HFF-Myc (cell line): ENCODE measurements around the gene CACNA1C.

Experiments used
- DNase-seq: peaks from one replicate; pipeline ENCODE4 v3.0.0-alpha.2; 2011; ENCODE audit warnings: low read depth; ENCODE audit errors: extremely low read depth
- H3K4me3 ChIP-seq: replicated peaks from 2 replicates; pipeline ENCODE4 v1.5.1; 2011; ENCODE audit warnings: low read depth, mild to moderate bottlenecking, control low read depth, low read length
- TF ChIP-seq, protein P1 (sequence below): IDR thresholded peaks from 2 replicates; pipeline ENCODE4 v1.5.1; 2012; ENCODE audit warnings: mild to moderate bottlenecking, low read depth, low read length, control low read depth; ENCODE audit errors: missing control alignments

The CACNA1C gene

DNA sequence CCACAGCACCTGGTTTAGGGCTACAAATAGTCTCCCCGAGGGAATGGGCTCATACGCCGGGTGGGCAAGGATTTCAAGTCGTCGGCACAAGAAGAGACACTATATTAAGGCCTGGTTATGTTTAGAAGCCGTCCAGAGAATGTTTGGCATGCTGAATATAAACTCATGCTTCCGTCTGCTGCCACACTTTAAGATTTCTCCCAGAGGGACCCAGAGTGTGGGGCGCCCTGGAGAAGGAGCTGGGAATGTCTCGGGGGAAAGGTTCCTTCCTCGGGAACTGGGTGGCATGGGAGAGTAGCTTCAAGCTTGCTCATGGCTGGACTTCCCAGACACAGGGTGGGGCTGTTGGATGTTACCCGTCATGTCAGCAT lies 295.7 kb downstream of the CACNA1C start:
- DNase-seq, result no peak
- H3K4me3 ChIP-seq, result no peak overlapping the region
- TF ChIP-seq, protein P1, sequence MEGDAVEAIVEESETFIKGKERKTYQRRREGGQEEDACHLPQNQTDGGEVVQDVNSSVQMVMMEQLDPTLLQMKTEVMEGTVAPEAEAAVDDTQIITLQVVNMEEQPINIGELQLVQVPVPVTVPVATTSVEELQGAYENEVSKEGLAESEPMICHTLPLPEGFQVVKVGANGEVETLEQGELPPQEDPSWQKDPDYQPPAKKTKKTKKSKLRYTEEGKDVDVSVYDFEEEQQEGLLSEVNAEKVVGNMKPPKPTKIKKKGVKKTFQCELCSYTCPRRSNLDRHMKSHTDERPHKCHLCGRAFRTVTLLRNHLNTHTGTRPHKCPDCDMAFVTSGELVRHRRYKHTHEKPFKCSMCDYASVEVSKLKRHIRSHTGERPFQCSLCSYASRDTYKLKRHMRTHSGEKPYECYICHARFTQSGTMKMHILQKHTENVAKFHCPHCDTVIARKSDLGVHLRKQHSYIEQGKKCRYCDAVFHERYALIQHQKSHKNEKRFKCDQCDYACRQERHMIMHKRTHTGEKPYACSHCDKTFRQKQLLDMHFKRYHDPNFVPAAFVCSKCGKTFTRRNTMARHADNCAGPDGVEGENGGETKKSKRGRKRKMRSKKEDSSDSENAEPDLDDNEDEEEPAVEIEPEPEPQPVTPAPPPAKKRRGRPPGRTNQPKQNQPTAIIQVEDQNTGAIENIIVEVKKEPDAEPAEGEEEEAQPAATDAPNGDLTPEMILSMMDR, result no peak

DNA sequence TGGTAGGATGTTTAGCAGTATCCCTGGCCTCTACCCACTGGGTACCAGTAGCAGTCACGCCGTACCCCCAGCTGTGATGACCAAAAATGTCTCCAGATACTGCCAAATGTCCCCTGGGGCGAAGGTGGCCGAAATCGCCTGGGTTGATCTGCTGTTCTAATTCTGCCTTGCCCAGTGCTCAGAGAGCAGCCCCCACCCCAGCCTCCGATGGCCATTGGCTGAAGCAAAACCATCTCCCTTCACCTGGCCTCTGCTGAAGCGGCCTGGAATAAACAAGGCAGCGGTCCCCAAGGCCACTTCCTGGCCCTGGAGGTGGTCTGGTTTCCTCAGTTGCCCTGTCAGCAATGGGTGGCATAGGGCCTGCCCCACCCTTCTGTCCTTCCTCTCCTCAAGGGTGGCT lies 298.4 kb downstream of the CACNA1C start:
- TF ChIP-seq, protein P1, result no peak
- no peak overlapping the region for H3K4me3 ChIP-seq
- DNase-seq, result no peak

DNA sequence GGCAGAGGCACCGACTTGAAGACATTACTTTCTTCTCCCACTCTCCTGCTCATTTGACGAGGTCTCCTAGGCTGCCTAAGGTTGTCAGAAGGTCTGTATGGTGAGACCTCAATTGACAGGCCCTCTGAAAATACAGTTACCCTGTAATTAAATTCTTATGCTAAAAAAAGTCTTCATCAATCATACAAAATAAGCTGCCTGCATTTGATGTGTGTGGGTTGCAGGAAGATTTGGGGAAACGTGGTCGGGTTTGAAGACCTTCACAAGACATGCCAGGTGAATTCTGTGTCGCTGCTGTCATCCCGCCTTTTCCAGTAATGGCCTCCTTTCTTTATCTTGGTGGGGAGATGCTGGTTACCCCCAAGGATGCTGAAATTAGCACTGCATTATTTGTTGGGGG lies 299.4 kb downstream of the CACNA1C start:
- TF ChIP-seq, protein P1, result no peak
- no peak for DNase-seq
- no peak overlapping the region for H3K4me3 ChIP-seq

DNA sequence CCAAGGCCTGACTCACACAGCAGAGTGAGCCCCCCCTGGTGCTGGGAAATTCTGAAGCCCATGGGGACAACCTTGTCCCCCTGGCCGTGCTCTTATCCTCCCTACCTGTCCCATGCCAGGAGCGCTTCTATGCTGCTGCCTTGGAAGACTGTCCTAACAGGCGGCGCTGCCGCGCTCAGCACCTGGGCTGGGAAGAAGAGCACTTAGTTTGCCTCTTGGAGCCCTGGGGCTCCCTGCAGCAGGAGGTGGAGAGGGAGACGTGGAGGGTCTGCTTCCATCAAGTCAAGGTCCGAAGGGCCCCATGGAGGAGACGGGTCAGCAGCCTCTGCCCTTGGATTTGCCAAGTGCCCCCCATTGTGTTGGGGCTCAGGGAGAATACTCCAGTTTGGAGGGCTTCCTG lies 300.5 kb downstream of the CACNA1C start:
- TF ChIP-seq, protein P1, result no peak
- no peak overlapping the region for H3K4me3 ChIP-seq
- DNase-seq, result no peak

DNA sequence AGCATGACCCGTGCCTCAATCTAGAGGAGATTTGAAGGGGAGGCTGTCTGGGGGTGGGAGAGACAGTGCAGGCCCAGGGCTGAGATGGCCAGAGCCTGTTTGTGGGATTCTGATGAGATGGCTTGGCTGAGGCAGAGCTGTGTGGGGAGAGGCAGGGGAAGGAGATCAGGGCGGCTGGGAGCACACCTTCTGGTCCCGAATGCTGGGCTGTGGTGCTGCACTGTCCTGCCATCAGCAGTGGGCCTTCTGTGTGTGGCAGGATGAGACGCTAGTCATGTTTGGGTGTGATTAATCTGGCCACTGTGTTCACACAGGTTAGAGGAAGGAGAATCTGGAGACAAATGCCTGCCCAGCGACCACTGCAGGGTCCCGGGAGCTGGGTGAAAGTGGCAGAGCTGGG lies 300.9 kb downstream of the CACNA1C start:
- TF ChIP-seq, protein P1, result no peak
- H3K4me3 ChIP-seq, result no peak overlapping the region
- DNase-seq, result no peak

DNA sequence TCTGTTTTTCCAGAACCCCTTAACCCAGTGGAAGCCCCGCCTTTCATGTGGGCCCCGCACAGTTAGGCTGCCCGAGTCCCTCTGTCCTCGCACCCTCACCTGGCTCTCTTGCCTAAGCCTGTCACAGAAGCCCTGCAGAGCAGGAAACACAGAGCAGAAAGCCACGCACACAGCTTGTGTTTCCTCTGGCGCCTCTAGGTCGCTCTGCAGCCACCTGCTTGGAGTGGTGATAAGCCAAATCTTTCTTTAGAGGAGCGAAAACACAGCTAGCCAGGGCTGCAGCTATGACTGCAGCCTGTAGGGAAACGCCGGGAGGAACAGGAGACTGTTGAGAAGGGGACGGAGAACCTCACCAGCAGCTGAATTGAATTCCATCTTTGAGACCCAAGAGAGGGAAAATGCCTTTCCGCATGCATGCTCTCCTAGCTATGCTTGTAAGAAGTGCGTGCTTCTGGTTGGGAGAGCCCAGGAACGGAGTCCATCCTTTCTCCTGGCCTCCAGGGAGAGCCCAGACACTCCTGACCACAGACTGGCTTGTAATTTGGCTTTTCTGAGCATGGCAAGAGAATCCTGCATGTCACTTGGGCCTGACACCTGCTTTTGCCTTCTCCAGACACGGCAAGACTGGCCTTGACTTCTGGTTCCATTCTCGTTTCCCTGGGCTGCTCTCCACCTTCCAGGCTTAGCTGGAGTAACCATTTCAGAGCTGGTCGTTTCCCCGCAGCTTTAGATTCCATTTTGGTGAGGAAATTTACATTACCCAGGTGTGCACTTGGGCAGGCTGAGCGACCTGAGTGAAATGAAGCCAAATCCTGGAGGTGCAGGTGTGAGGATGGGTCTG lies 301.6 kb downstream of the CACNA1C start:
- TF ChIP-seq, protein P1, result no peak
- no peak overlapping the region for H3K4me3 ChIP-seq
- no peak for DNase-seq

DNA sequence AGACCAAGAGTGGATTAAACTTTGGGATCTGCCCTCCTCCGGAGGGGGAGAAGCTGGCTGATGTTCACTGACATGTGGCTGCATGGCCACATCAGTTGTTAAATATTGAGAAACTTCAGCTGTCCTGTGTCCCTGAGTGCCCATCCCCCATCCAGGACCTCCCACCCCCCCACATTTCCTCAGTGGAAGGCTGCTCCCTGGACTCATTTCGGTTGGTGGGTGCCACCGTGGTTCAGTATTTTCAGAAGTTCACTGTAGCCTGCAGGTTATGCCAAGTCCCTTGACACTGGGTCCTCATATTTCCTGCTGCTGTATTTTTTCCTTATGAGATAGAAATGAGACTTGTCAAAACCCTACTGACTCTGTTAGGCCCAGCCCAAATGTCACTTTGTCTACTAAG lies 302.4 kb downstream of the CACNA1C start:
- no peak for DNase-seq
- TF ChIP-seq, protein P1, result no peak
- H3K4me3 ChIP-seq, result no peak overlapping the region
